OCI-LY1 (cell line): ENCODE results near the gene STAM.

Experiments
- H2AFZ ChIP-seq: fragments of 200-600 bp; sonication (generic), shearing (Covaris generic); 2 replicates; pipeline ENCODE4 v1.6.0; 2014; ENCODE audit warnings: antibody characterized with exemption, mild to moderate bottlenecking, low read length
- H3F3A ChIP-seq: fragments of 200-600 bp; sonication (generic), shearing (Covaris generic); 2 replicates; pipeline ENCODE4 v1.6.0; 2014; ENCODE audit warnings: mild to moderate bottlenecking, antibody characterized with exemption, low read length, moderate library complexity; ENCODE audit not compliant: insufficient read depth
- H3K27ac ChIP-seq: fragments of 200-600 bp; sonication (generic); 2 replicates; pipeline ENCODE4 v1.5.1; 2014; ENCODE audit warnings: low read length, mixed run types, mild to moderate bottlenecking, low read depth; ENCODE audit not compliant: poor library complexity, severe bottlenecking
- H3K27me3 ChIP-seq: fragments of 200-600 bp; sonication (generic); 2 replicates; pipeline ENCODE4 v1.6.0; 2014; ENCODE audit warnings: antibody characterized with exemption, mild to moderate bottlenecking, low read length, moderate library complexity; ENCODE audit not compliant: insufficient read depth
- H3K36me3 ChIP-seq: fragments of 200-600 bp; sonication (generic); 2 replicates; pipeline ENCODE4 v1.6.1; 2014; ENCODE audit warnings: mild to moderate bottlenecking, antibody characterized with exemption, low read length, moderate library complexity, mixed read lengths; ENCODE audit not compliant: insufficient read depth
- H3K4me1 ChIP-seq: fragments of 200-600 bp; sonication (generic); 2 replicates; pipeline ENCODE4 v1.5.1; 2014; ENCODE audit warnings: mild to moderate bottlenecking, low read length, moderate library complexity; ENCODE audit not compliant: insufficient read depth, severe bottlenecking
- H3K4me2 ChIP-seq: fragments of 200-600 bp; sonication (generic), shearing (Covaris generic); 2 replicates; pipeline ENCODE4 v1.6.1; 2014; ENCODE audit warnings: low read length
- H3K4me3 ChIP-seq: fragments of 200-600 bp; sonication (generic); 2 replicates; pipeline ENCODE4 v1.5.1; 2014; ENCODE audit warnings: low read length, low read depth, mild to moderate bottlenecking, mixed read lengths; ENCODE audit not compliant: poor library complexity, severe bottlenecking
- H3K79me2 ChIP-seq: fragments of 200-600 bp; shearing (Covaris generic); 2 replicates; pipeline ENCODE4 v1.6.1; 2016; ENCODE audit warnings: mixed run types, low read length, mixed read lengths; ENCODE audit not compliant: insufficient read depth
- H3K9ac ChIP-seq: fragments of 200-600 bp; sonication (generic), shearing (Covaris generic); 2 replicates; pipeline ENCODE4 v1.6.1; 2014; ENCODE audit warnings: mild to moderate bottlenecking, low read length, mixed read lengths
- H3K9me2 ChIP-seq: fragments of 200-600 bp; sonication (generic), shearing (Covaris generic); 2 replicates; pipeline ENCODE4 v1.6.1; 2014; ENCODE audit warnings: low read depth, mild to moderate bottlenecking, low read length, mixed read lengths
- H3K9me3 ChIP-seq: fragments of 200-600 bp; shearing (Covaris generic); 2 replicates; pipeline ENCODE4 v1.6.1; 2014; ENCODE audit warnings: low read length, mixed read lengths
- H4K20me1 ChIP-seq: fragments of 200-600 bp; sonication (generic), shearing (Covaris generic); 2 replicates; pipeline ENCODE4 v1.6.0; 2016; ENCODE audit warnings: mild to moderate bottlenecking, low read length; ENCODE audit not compliant: insufficient read depth
- EZH2 ChIP-seq: fragments of 200-600 bp; sonication (generic), shearing (Covaris generic); IDR thresholded peaks from 2 replicates; pipeline ENCODE4 v1.8.0; 2017; ENCODE audit warnings: borderline replicate concordance, mixed run types, mild to moderate bottlenecking, antibody characterized with exemption, low read length, moderate library complexity, mixed read lengths
- TF ChIP-seq, protein P1 (sequence below): fragments of 200-600 bp; sonication (generic), shearing (Covaris generic); IDR thresholded peaks from 2 replicates; pipeline ENCODE4 v1.5.1; 2017; ENCODE audit warnings: mild to moderate bottlenecking, antibody characterized with exemption, low read length, moderate library complexity, mixed read lengths

STAM gene

DNA sequence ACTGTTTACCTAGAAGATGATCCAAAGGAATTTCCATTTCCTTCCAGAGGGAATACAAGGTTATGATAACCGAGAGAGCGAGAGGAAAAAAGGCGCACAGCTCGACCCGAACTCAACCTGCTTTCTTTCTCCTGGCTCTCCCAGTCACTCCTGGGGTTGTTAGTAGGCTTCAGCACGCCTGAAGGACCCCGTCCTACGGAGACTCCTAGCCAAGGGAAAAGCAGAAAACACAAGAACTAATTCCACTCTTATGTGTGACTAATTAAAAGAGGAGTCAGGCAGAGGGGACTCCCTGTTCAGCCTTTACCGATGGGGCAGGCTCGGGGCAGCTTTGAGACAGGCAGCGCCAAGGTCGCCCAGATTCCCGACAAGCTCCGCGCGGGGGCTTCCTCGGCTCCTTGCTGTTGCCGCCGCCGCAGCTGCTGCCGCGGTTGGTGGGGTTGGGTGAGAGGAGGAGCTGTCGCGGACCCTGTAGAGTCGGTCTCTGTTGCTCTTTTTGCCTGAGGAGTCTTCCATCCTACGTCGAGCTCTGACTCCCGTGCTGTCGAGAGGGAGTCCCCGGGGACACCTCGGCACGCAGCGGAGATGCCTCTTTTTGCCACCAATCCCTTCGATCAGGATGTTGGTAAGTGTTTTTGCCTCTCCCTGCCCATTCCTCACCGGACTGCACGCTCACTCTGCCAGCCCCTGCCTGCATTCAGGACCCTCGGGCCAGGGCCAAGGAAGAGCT, at the start of gene STAM:
STAM (plus strand) TSS at position 397 of the 730 bp plus-strand sequence; CDS start at position 586, 189 bp downstream.
- TF ChIP-seq, protein P1, sequence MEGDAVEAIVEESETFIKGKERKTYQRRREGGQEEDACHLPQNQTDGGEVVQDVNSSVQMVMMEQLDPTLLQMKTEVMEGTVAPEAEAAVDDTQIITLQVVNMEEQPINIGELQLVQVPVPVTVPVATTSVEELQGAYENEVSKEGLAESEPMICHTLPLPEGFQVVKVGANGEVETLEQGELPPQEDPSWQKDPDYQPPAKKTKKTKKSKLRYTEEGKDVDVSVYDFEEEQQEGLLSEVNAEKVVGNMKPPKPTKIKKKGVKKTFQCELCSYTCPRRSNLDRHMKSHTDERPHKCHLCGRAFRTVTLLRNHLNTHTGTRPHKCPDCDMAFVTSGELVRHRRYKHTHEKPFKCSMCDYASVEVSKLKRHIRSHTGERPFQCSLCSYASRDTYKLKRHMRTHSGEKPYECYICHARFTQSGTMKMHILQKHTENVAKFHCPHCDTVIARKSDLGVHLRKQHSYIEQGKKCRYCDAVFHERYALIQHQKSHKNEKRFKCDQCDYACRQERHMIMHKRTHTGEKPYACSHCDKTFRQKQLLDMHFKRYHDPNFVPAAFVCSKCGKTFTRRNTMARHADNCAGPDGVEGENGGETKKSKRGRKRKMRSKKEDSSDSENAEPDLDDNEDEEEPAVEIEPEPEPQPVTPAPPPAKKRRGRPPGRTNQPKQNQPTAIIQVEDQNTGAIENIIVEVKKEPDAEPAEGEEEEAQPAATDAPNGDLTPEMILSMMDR = no peak
- TF ChIP-seq EZH2 = no peak
- Histone ChIP-seq H2AFZ (peak within 1 kb of the TSS; percentile 27; the same call in 1 of the 2 replicates), H3K9me3 (no peaks in the 10 kb centered on the region; the same call in 1 of the 2 replicates), H3K36me3 (peaks cover 2% of the 10 kb centered on the region; the same call in 1 of the 2 replicates), H3K9me2 (no peaks in the 10 kb centered on the region), H3K27ac (peak within 1 kb of the TSS; percentile 82), H3K4me2 (peak within 1 kb of the TSS; percentile 88), H3K4me1 (peaks cover 36% of the 10 kb centered on the region), H3K9ac (peak within 1 kb of the TSS; percentile 93), H3F3A (no peaks in the 10 kb centered on the region), H4K20me1 (no peaks in the 10 kb centered on the region), H3K79me2 (peaks cover 57% of the 10 kb centered on the region), H3K27me3 (no peaks in the 10 kb centered on the region), H3K4me3 (peak within 1 kb of the TSS; percentile 97)

DNA sequence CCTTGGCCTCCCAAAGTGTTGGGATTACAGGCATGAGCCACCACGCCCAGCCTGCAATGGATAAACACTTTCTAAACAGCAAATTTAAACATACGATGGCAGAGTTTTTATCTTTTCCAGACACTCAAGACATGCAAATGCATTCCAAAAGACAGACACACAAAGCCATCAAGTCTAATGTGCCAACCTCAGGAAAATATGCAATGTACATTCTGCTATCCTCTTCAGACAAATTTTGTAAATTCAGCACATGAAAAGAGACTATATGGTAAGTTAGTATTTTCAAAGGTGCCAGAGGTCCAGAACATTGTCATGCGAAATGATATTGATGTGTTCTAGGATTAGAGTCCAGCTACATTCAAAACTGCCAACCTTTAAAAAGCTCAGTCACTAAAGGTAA, 46.6 kb upstream of the STAM start:
- Histone ChIP-seq H3K79me2 (no peaks in the 10 kb centered on the region), H3K27ac (no peak overlapping the region), H3K9me2 (no peaks in the 10 kb centered on the region), H2AFZ (no peak overlapping the region), H4K20me1 (no peaks in the 10 kb centered on the region), H3F3A (no peaks in the 10 kb centered on the region), H3K4me1 (no peaks in the 10 kb centered on the region), H3K36me3 (no peaks in the 10 kb centered on the region), H3K9ac (no peak overlapping the region), H3K27me3 (no peaks in the 10 kb centered on the region), H3K4me3 (no peak overlapping the region), H3K9me3 (no peaks in the 10 kb centered on the region), H3K4me2 (no peak overlapping the region)
- TF ChIP-seq, protein P1 = no peak
- no peak for TF ChIP-seq EZH2

DNA sequence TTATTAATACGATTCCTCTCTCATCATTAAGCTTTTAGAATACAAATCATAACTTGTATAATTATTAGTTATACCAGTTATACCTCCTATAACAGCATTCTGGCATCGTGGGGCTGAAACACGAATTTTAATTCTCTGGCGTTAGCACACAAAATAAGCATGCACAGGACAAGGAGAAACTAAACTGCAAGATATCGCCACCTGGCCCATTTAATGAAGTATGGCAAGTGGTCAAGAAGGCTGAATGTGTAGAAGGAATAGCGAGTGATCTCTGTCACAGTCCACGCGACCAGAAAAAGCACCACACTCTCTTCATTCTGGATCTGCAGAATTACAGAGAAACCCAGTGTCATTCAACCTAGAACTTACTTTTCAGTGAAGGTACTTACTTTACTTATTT, 44.9 kb upstream of the STAM start:
- Histone ChIP-seq H3K79me2 (no peaks in the 10 kb centered on the region), H3K4me2 (no peak overlapping the region), H4K20me1 (no peaks in the 10 kb centered on the region), H3F3A (no peaks in the 10 kb centered on the region), H3K9me3 (no peaks in the 10 kb centered on the region), H3K9ac (no peak overlapping the region), H3K4me3 (no peak overlapping the region), H3K27ac (no peak overlapping the region), H2AFZ (no peak overlapping the region), H3K9me2 (no peaks in the 10 kb centered on the region), H3K27me3 (no peaks in the 10 kb centered on the region), H3K4me1 (no peaks in the 10 kb centered on the region), H3K36me3 (no peaks in the 10 kb centered on the region)
- TF ChIP-seq, protein P1 = no peak
- no peak for TF ChIP-seq EZH2
